ENCODE data around the gene LIG3. TPM values are rescaled to one million over a fixed set of nuclear protein-coding genes. Genes with fewer than 3 reads are reported as not detected.

Gene LIG3
- total and polyA plus RNA-seq, 2 experiments from 2014 or later = 16.4 to 119 TPM

- peak overlapping the region; percentile 12; the same call in 1 of the 2 replicates for H2AFZ ChIP-seq
- H3K27ac ChIP-seq (ENCODE audit: low read depth) = no peak overlapping the region
- Mint-ChIP-seq H3K36me3 (ENCODE audit: low read depth) (peaks cover 17% of the 10 kb centered on the region), H3K4me1 (peaks cover 22% of the 10 kb centered on the region), H3K27me3 (ENCODE audit: insufficient read depth, low read depth, poor library complexity) (peaks cover 11% of the 10 kb centered on the region), H3K9me3 (no peaks in the 10 kb centered on the region), H3K4me3 (peak overlapping the region; percentile 92), H3K27ac (no peak overlapping the region)
- peak overlapping the region; percentile 85 for H3K4me2 ChIP-seq
- no peak for DNase-seq (ENCODE audit: low spot score)
- peaks cover 34% of the 10 kb centered on the region for H3K79me2 ChIP-seq (replicated peaks; ENCODE audit: insufficient read depth)
- H3K9me2 ChIP-seq (ENCODE audit: insufficient read depth) = no peaks in the 10 kb centered on the region
- no peak for ATAC-seq
- H3F3A ChIP-seq (replicated peaks; ENCODE audit: low read depth) = no peaks in the 10 kb centered on the region
- peaks cover 11% of the 10 kb centered on the region; the same call in 1 of the 2 replicates for H3K4me1 ChIP-seq (ENCODE audit: insufficient read depth)
- no peaks in the 10 kb centered on the region for H3K36me3 ChIP-seq (ENCODE audit: insufficient read depth)
- H3K27me3 ChIP-seq (ENCODE audit: insufficient read depth) = no peaks in the 10 kb centered on the region
- H3K4me3 ChIP-seq = peak overlapping the region; percentile 66; the same call in 1 of the 2 replicates
- TF ChIP-seq STAT1 (IDR thresholded peaks at IDR 0.05; ENCODE audit: unreplicated experiment) = no peak
- TF ChIP-seq NANOG (IDR thresholded peaks at IDR 0.05; ENCODE audit: borderline replicate concordance) = no peak
- TF ChIP-seq ZNF462 (CRISPR knock-in tag; IDR thresholded peaks at IDR 0.05) = no peak
- TF ChIP-seq JUNB (IDR thresholded peaks at IDR 0.05; ENCODE audit: unreplicated experiment) = no peak
- TF ChIP-seq ZNF114 (CRISPR knock-in tag; IDR thresholded peaks at IDR 0.05) = no peak
- TF ChIP-seq ZNF331 (CRISPR knock-in tag; IDR thresholded peaks at IDR 0.05; ENCODE audit: low read depth) = no peak
- TF ChIP-seq POLR2AphosphoS5 (IDR thresholded peaks at IDR 0.05; ENCODE audit: low read depth) = no peak
- no peak for TF ChIP-seq CREB1 (CRISPR knock-in tag; IDR thresholded peaks at IDR 0.05; ENCODE audit: low read depth)
- TF ChIP-seq EZH2 (IDR thresholded peaks at IDR 0.05; ENCODE audit: low read depth, unreplicated experiment) = no peak
- TF ChIP-seq EZH2phosphoT487 (IDR thresholded peaks at IDR 0.05; ENCODE audit: unreplicated experiment) = no peak
- TF ChIP-seq CTCF (conservative IDR thresholded peaks at IDR 0.05; ENCODE audit: low read depth in 2 of 2) = no peak
- TF ChIP-seq REST (IDR thresholded peaks at IDR 0.05; ENCODE audit: unreplicated experiment) = no peak
- TF ChIP-seq ETS1 (IDR thresholded peaks at IDR 0.05) = no peak
- 0 out of 2 replicates have a peak, but pooled peaks cover 2% of the 10 kb centered on the region for H4K20me1 ChIP-seq (replicated peaks; ENCODE audit: insufficient read depth)
Measured at GRCh38 chr17:34979153-34979552, 1.2 kb upstream of the LIG3 start.
